Upper lobe of left lung (tissue), 6 donors: Measurements from ENCODE around the gene PSMB5. TPM values are rescaled to one million over a fixed set of nuclear protein-coding genes. Genes with fewer than 3 reads are reported as not detected.

Experiments
- ATAC-seq, 2 donors: fragments of 200-7000 bp; cut with Tn5 transposase; one replicate each; pipeline ENCODE4 v1.9.1; 2022; ENCODE audit warnings: mild to moderate bottlenecking in 2 of 2, moderate library complexity in 2 of 2; ENCODE audit not compliant: low FRiP score in 2 of 2
- DNase-seq, 2 donors: peaks; one replicate each; pipeline ENCODE4 v3.0.0-alpha.2; 2019 to 2020
- H3K27ac ChIP-seq, 4 donors: fragments of 200-600 bp; sonication (generic); one replicate each; pipeline ENCODE4 v1.5.1; 2016 to 2019
- H3K27me3 ChIP-seq, 4 donors: fragments of 200-600 bp; sonication (generic); one replicate each; pipeline ENCODE4 v1.5.1; 2017 to 2019
- H3K36me3 ChIP-seq, 4 donors: fragments of 200-600 bp; sonication (generic); one replicate each; pipeline ENCODE4 v1.5.1; 2016 to 2019
- H3K4me1 ChIP-seq, 4 donors: fragments of 200-600 bp; sonication (generic); one replicate each; pipeline ENCODE4 v1.5.1; 2018 to 2019
- H3K4me3 ChIP-seq, 4 donors: fragments of 200-600 bp; sonication (generic); one replicate each; pipeline ENCODE4 v1.5.1; 2017 to 2019; ENCODE audit warnings: mild to moderate bottlenecking in 2 of 4, moderate library complexity in 1 of 4
- H3K9me3 ChIP-seq, 4 donors: fragments of 200-600 bp; sonication (generic); one replicate each; pipeline ENCODE4 v1.5.1; 2018 to 2019
- EP300 ChIP-seq, 4 donors: sonication (generic); formaldehyde crosslinking; IDR thresholded peaks; one replicate each; pipeline ENCODE4 v1.5.1; 2017; ENCODE audit warnings: antibody characterized with exemption in 4 of 4, control low read depth in 2 of 4
- POLR2A ChIP-seq, 4 donors: fragments of 450-650 bp; IDR thresholded peaks; one replicate each; pipeline ENCODE4 v1.5.1; 2016 to 2017; ENCODE audit warnings: antibody characterized with exemption in 4 of 4, mild to moderate bottlenecking in 2 of 4
- POLR2AphosphoS5 ChIP-seq, 2 donors: sonication (generic); formaldehyde crosslinking; IDR thresholded peaks; one replicate each; pipeline ENCODE4 v1.5.1; 2017; ENCODE audit warnings: antibody characterized with exemption in 2 of 2
- WGBS, 2 donors: methylation state at CpG; one replicate each; pipeline ENCODE4 v1.1.5; 2017 to 2018; 5-methylcytosine and 5-hydroxymethylcytosine counted together
- total RNA-seq, 6 donors: library from RNA; depleted of rRNA in 4 of 6; stranded (reverse); fragments of >200 nt in 4 of 6; gene quantifications; one replicate each; pipeline versions ENCODE4 v1.1.0 to v1.2.1, GENCODE V29; 2016 to 2021
- TF ChIP-seq, protein P1 (sequence below), 6 experiments: fragments of 450-650 bp in 4 of 6; fragments of 200-600 bp in 2 of 6; sonication (generic) in 2 of 6; IDR thresholded peaks; one replicate each; pipeline ENCODE4 v1.5.1; 2016 to 2019; ENCODE audit warnings: antibody characterized with exemption in 6 of 6
- donor health status: DM: no; HTN: no; CAD: no; lungs with moderate emphysema.
- donor health status: DM: no; HTN: yes; CAD: no; lungs with severe emphysema.

Gene PSMB5
- total RNA-seq, 6 donors from 2014 or later = 58.7 to 147 (median 86.1) TPM

DNA sequence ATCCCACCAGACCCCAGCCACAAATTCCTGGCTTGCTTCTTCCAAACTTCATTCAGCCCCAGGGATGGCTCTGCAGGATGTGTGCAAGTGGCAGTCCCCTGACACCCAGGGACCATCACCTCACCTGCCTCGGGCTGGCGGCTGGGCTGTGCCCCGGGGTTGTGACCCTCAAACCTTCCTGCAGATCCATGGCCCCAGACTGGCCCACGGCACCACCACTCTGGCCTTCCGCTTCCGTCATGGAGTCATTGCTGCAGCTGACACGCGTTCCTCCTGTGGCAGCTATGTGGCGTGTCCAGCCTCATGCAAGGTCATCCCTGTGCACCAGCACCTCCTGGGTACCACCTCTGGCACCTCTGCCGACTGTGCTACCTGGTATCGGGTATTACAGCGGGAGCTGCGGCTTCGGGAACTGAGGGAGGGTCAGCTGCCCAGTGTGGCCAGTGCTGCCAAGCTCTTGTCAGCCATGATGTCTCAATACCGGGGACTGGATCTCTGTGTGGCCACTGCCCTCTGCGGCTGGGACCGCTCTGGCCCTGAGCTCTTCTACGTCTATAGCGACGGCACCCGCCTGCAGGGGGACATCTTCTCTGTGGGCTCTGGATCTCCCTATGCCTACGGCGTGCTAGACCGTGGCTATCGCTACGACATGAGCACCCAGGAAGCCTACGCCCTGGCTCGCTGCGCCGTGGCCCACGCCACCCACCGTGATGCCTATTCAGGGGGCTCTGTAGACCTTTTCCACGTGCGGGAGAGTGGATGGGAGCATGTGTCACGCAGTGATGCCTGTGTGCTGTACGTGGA is 7.7 kb upstream of the PSMB5 start, which contains the start of gene PSMB11:
TSS of gene PSMB11 (plus strand) at position 51 of the 804 bp plus-strand sequence. CDS start at position 65, 14 bp downstream.
- no peak within 1 kb of the TSS for H3K4me3 ChIP-seq
- peaks cover 5 to 20% (median 14%) of the 10 kb centered on the region in 4 donors for H3K4me1 ChIP-seq
- 92 to 97% methylated on average over 16 to 36 of the region's 36 CpGs for WGBS, 2 donors
- ATAC-seq (no peak), DNase-seq (peak in 1 of 2 donors; percentile 67)
- H3K27ac ChIP-seq = no peak within 1 kb of the TSS
- no peaks in the 10 kb centered on the region for H3K36me3 ChIP-seq
- H3K27me3 ChIP-seq = no peaks in the 10 kb centered on the region
- H3K9me3 ChIP-seq = no peaks in the 10 kb centered on the region
- TF ChIP-seq, protein P1, sequence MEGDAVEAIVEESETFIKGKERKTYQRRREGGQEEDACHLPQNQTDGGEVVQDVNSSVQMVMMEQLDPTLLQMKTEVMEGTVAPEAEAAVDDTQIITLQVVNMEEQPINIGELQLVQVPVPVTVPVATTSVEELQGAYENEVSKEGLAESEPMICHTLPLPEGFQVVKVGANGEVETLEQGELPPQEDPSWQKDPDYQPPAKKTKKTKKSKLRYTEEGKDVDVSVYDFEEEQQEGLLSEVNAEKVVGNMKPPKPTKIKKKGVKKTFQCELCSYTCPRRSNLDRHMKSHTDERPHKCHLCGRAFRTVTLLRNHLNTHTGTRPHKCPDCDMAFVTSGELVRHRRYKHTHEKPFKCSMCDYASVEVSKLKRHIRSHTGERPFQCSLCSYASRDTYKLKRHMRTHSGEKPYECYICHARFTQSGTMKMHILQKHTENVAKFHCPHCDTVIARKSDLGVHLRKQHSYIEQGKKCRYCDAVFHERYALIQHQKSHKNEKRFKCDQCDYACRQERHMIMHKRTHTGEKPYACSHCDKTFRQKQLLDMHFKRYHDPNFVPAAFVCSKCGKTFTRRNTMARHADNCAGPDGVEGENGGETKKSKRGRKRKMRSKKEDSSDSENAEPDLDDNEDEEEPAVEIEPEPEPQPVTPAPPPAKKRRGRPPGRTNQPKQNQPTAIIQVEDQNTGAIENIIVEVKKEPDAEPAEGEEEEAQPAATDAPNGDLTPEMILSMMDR (IDR thresholded peaks at IDR 0.05) = no peak
- TF ChIP-seq EP300 (IDR thresholded peaks at IDR 0.05) (no peak), POLR2AphosphoS5 (IDR thresholded peaks at IDR 0.05) (no peak), POLR2A (IDR thresholded peaks at IDR 0.05) (no peak)

DNA sequence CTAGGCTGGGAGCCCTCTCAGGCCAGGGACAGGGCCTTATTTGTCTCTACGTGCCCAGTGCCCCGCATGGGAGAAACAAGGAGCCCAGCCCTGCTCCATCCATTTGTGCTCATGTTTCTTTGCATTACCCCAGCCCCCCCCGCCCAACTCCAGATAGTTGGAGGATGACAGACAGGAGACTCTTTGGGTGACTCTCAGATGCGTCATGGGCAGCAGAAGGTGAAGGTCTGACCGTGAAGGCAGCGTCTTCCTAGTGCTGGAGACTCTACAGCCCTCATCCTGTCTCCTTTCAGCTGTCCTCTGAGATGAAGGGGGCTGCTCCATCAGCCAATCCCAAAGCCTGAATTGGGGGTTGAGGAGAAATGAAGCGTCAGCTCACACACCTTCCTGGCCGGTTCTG is 7.0 kb upstream of the PSMB5 start:
- no peak for DNase-seq
- peaks cover 5 to 20% (median 12%) of the 10 kb centered on the region in 4 donors for H3K4me1 ChIP-seq
- H3K27me3 ChIP-seq = no peaks in the 10 kb centered on the region
- no peak for ATAC-seq
- TF ChIP-seq POLR2A (IDR thresholded peaks at IDR 0.05) = no peak
- no peak for TF ChIP-seq POLR2AphosphoS5 (IDR thresholded peaks at IDR 0.05)
- TF ChIP-seq EP300 (IDR thresholded peaks at IDR 0.05) = no peak
- TF ChIP-seq, protein P1 (IDR thresholded peaks at IDR 0.05) = no peak
- 83 to 90% methylated on average over 6 to 8 of the region's 8 CpGs for WGBS, 2 donors
- no peaks in the 10 kb centered on the region for H3K36me3 ChIP-seq
- H3K27ac ChIP-seq = no peak overlapping the region
- H3K9me3 ChIP-seq = no peaks in the 10 kb centered on the region
- H3K4me3 ChIP-seq = no peak overlapping the region

DNA sequence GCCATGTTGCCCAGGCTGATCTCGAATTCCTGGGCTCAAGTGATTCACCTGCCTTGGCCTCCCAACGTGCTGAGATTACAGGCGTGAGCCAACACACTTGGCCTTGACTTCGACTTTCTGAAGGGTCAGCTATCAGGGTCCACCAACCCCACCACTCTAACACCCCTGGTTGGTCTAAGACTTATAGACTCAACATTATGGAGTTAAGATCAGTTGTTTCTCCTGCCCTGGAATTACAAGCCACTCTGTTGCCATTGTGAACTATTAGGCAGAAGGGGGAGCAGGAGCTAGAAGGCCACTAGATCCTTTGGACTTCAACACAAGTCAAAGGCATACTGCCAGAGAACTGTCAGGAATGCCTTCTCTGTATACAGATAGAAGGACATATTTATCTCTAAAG is 5.4 kb upstream of the PSMB5 start:
- Histone ChIP-seq H3K4me3 (no peak overlapping the region), H3K36me3 (no peaks in the 10 kb centered on the region), H3K27ac (no peak overlapping the region), H3K9me3 (no peaks in the 10 kb centered on the region), H3K4me1 (peaks cover 0 to 6% (median 3%) of the 10 kb centered on the region in 4 donors), H3K27me3 (no peaks in the 10 kb centered on the region)
- ATAC-seq = no peak
- WGBS, 2 donors = 93 to 100% methylated on average over 4 of the region's 4 CpGs
- TF ChIP-seq EP300 (IDR thresholded peaks at IDR 0.05) = no peak
- no peak for TF ChIP-seq POLR2AphosphoS5 (IDR thresholded peaks at IDR 0.05)
- TF ChIP-seq, protein P1 (IDR thresholded peaks at IDR 0.05) = no peak
- no peak for TF ChIP-seq POLR2A (IDR thresholded peaks at IDR 0.05)
- no peak for DNase-seq

DNA sequence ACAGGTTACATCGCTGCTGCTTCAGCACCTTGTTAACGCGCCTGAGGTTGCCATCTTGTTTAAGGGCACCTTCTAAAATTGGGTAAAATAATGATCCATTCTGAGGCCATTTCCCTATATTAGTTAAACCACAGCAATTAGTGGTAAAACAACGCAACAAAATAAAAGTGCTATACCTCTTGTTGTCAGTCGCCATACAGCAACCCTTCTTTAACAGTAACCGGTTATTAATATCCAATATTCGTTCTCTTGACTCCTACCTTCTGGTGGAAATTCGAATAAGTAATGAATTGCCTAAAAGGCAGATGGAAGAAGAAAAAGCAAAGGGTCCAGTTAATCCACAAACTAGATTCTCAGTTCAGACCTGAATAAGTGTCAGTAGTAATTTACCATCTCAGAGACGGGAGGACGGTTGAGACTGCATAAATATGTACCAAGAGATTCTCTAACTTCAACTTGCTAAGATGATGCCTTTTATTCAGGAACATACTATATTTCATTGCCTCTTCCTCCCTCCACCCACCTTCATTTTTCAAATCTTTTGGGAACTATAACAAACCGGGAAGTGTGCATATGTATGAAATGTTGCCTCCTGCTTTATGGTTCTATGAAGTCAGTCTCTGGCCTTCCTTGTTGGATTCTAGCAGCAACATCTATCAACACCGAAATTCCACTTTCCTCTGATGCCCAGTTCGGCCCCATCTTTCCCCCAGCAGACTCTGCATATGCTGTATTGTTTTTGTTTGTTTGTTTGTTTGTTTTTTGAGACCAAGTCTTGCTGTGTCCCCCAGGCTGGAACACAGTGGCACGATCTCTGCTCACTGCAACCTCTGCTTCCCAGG is 824 bp upstream of the PSMB5 start:
- H3K27ac ChIP-seq = peak overlapping the region; percentile 88 to 93 (median 92)
- H3K36me3 ChIP-seq = peaks cover 15 to 29% (median 22%) of the 10 kb centered on the region in 4 donors
- ATAC-seq (no peak), DNase-seq (no peak)
- H3K9me3 ChIP-seq = no peaks in the 10 kb centered on the region
- H3K4me3 ChIP-seq = peak overlapping the region in 3 of 4 donors; percentile 60 to 62 (median 60)
- no peaks in the 10 kb centered on the region for H3K27me3 ChIP-seq
- WGBS, 2 donors = 68 to 71% methylated on average over 14 of the region's 14 CpGs
- TF ChIP-seq POLR2A (IDR thresholded peaks at IDR 0.05) = no peak
- TF ChIP-seq, protein P1 (IDR thresholded peaks at IDR 0.05) = peak in 2 of 6 experiments; percentile 29 to 37
- H3K4me1 ChIP-seq = peaks cover 9 to 15% (median 13%) of the 10 kb centered on the region in 4 donors
